Measurements from ENCODE around the gene PGAM1.
A peak's percentile ranks its signal among the peaks of the same experiment; 100 is the strongest.
"Not testable (repeated sequence)": the region's sequence is repeated elsewhere in the genome, so short reads cannot be mapped to it uniquely, and the experiment has no call there.

The PGAM1 gene

DNA sequence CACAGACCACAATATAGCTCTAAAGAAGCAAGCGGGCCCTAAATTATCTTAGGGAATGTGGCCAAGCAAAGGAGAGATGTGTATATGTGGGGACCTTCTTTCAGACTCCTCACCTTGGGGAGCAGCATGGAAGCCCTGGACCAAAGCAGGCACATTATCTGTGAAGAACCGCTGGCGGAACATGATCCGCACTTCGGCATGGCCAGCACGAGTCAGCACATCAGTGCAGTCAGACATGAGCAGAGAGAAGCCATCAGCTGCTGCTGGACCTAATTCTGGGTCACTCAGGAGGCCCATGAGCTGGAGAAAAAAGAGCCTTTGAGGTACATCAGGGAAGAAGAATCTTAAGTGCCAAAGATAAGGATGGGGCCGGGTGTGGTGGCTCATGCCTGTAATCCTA lies 33.9 kb downstream of the PGAM1 start:
- no peak for DNase-seq

DNA sequence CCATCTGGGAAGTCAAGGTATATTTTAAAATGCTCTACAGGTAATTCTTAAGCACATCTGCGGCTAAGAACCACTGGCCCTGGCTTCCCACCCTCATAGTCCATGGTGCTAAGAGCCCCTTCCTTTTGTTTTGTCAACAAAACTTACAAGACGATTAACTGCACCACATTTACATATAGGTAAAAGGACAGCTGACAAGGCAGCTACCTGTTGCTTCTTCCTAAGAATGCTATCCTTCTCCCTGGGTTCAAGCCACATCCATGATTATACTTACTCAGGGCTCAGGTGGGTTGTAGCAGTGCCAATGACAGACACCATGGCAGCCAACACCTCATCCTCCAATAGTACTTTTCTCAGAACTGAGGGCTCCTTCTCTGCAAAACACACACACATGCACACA lies 36.3 kb downstream of the PGAM1 start:
- no peak for DNase-seq

DNA sequence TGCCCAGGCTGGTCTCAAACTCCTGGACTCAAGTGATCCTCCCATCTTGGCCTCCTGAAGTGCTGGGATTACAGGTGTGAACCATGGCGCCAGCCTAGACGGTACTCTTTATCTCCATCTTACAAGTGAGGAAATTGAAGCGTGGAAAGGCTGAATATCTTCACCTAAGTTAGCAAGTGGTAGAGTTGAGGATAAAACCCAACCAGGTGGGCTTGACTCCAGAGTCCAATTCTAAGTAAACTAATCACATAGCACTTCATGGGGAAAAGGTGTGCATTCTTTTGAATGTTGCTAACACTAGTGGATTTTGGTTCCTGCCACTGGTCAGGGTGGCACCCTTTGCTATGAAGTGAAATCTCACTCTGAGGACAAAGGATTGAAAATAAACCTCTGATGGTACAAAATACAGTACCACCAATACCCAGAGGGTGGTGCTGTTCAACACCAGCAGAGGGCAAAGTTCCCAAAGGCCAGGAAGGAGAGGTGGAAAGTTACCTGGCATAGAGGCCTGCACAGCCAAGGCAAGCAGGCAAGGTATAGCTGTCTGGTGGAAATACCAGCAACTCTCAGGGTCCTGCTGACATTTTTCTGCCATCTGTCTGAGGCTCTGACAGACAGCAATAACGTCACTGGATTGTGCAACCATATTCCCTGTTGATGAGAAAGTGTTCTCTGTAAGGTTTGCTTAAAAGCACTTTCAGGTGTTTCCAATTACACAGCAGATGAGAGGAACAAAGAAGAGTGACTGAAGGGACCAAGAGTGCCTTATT lies 37.6 kb downstream of the PGAM1 start:
- DNase-seq, result peak; percentile 13

DNA sequence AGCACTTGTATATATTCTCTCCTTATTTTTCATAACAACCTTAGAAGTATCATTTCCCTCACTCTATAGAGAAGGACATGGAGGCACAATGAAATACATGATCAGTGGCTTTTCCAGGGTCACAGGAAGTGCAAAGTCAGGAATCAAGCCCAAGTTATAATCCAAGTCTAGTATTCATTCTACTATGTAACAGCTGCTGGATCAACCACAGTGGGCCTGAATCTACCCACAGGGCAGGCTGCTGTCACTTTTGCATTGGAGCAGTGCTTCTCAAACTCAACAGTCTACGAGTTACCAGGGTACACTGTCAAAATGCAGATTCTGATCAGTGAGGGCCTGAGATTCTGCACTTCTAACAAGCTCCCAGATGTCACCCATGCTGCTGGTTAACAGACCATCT lies 38.2 kb downstream of the PGAM1 start:
- DNase-seq, result no peak

DNA sequence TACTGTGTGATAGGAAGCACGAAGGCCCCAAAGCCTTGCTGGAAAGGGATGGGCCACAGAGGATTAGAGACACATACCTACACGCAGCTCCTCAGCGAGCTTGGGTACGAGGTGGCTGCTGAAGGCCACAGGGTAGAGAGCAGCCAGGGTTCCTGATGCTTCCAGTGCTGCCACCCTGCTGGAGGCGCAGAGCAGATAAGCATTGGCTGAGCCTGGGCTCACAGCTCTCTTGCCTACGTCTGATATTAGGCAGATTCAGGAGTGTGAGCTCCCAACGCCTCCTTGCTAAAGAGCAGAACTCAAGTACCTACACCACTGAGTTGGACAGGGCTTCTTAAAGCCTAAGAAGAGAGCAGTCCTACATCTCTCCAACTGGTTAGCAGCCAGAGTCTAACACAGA lies 40.0 kb downstream of the PGAM1 start:
- DNase-seq, result no peak

DNA sequence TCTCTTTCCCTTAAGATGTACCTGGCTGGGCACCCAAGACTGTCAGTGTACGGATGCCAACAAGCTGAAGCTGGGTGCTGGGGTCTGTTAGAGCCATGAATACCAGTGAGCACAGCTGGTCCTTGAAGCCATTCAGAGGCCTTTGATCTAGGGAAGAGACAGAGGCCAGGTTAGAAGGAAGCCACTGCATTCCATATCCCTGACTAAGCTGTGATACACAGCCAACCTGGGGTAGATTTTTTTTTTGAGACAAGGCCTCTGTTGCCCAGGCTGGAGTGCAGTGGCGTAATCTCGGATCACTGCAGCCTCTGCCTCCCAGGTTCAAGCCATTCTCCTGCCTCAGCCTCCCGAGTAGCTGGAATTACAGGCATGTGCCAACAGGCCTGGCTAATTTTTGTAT lies 40.8 kb downstream of the PGAM1 start:
- no peak for DNase-seq

DNA sequence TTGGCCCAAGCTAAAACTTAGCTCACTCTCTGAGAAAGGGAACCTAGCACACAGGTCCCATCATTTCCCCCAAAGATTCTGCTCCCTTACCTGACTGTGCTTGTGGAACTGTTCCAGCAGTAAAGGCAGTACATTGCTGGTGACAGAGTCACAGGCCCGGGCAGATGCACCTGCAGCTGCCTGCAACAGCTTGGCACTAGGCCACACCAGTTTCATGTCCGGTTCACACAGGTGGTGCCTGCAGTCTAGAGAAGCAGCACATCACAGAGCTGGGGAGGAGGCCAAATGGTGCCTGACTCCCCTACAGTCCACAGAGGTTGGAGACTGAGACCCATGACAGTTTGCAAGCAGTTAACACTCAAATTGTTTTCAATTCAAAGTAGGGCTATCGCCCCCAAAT lies 42.2 kb downstream of the PGAM1 start:
- no peak for DNase-seq

DNA sequence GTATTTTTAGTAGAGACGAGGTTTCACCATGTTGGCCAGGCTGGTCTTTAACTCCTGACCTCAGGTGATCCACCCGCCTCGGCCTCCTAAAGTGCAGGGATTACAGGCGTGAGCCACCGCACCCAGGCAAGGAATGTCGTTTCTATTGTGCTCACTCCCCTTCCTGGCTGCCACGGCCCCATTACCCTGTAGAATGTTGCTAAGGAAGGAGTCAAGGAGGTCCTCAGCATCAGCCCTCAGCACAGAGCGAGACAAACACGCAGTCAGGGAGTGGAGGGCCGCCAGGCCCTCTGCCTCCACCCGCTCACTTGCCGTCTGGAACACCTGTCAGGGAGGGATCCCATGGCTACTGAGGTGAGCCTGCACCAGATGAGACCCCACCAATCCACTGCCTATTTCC lies 42.8 kb downstream of the PGAM1 start:
- not testable (repeated sequence) for DNase-seq

DNA sequence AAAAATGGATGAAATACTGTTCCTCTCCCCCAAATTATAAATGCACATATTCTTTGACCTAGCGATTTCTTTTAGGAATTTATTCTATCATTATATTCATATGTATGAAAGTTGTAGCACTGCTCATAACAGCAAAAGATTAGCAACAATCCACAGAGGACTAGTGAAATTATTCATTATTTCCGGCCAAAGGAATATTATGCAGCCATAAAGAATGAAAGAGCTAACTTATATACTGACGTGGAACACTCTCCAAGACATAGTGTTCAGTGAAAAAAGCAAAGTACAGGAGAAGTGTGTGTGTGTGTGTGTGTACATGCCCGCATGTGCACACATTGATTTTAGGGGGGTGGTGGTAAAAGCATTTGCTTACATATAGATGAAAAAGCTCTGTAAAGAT lies 48.9 kb downstream of the PGAM1 start:
- no peak for DNase-seq

DNA sequence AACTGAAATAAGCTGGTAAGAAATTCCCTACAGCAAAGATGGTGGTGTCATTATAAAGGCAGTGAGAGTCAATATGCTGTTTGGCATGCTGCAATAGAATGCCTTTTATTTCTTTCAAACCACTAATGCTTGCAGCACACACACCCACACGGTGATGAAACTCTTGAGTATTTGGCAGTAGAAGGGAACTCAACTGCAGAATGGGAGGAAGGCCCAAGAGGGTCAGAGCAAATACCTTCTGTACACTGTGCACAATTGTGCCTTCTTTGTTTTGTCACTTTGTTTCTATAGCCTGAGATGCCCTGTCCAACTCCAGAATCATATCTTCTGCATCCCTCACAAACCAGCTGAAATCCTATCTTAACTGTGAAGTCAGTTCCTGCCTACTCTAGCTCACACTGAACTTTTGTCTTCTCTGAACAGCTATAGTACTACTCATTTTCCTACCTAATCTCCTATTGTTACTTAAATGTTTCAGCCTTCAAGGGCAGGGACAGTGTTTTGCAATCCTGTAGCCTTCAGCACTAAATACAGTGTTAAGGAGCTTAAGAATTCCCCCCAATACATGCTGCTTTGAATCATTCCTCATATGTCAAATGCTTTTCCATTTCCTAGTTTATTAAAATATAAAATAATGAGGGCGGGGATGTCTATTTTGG lies 50.1 kb downstream of the PGAM1 start:
- DNase-seq, result no peak

DNA sequence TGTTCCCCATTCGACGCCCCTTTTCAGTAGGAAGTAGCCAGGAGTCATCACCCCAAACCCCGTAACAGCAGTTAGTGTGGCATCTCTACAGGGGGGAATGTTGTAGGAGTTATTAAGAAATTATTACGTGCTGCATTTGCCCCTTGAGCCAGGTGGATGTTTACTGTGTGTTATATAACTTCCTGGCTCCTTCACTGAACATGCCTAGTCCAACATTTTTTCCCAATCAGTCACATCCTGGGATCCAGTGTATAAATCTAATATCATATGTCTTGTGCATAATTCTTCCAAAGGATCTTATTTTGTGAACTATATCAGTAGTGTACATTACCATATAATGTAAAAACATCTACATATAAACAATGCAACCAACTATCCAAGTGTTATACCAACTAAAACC lies 53.4 kb downstream of the PGAM1 start:
- DNase-seq, result not testable (repeated sequence)

DNA sequence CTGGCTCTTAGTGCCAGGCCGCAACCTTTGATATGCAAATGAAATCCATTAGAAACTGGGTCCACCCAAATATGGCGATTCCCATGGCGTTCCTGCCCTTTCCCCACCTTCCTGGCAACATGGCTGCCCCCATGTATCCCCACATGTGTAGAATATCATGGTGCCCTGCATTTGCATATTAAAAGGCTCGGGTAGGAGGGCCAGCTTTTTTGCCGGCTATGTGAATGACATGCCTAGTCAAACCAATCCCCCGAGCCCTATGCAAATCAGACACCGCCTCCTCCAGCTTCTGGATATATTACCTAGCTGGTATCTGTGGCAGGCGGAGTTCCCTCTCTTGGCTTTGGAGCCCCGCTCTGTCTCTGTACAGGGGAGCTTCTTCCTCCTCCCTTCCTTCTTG lies 53.9 kb downstream of the PGAM1 start:
- DNase-seq, result no peak

DNA sequence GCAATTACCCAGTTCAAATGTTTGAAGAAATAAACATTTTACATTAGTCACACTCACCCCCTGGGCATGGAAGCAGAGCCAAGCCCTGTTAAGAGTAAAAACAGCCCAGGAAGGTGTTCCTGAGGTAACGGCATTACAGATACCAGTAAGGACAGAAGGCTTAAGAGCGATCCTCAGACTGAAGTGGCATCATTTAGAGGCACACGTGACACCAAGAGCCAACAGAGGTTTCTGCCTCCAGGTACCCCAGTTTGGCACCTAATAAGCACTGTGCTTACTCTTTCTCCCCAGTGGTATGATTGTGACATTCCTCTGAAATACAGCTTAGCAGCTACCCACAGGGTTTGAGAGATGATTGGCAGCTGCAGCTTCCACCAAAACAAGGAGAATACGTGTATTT lies 55.1 kb downstream of the PGAM1 start:
- DNase-seq, result no peak

DNA sequence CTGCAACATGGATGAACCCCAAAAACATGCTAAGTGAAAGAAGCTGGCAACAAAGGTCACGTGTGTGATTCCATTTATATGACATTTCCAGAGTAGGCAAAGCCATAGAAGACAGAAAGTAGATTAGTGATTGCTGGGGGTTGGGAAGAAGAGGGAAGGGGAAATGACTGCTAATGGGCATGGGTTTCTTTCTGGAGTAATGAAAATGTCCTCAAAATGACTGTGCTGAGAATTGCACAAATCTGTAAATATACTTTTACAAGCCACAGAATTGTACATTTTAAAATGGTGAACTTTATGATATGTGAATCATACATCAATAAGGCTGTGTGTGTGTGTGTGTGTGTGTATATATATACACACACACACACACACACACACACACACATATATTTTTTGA lies 56.4 kb downstream of the PGAM1 start:
- DNase-seq, result no peak

Data from effector CD4-positive, alpha-beta T cell (primary cell).